Stimulated activated CD8-positive, alpha-beta memory T cell treated with anti-CD3 and anti-CD28 coated beads, Interleukin-12 subunit alpha, Interleukin-12 subunit beta, amount 100 ng/mL, for 24 hours (primary cell): ENCODE results near the gene SRSF9.
"Not testable (repeated sequence)": the region's sequence is repeated elsewhere in the genome, so short reads cannot be mapped to it uniquely, and the experiment has no call there.

Experiments used
- DNase-seq: peaks from one replicate; pipeline ENCODE4 v3.0.0-alpha.2; 2020; ENCODE audit errors: extremely low read depth

Gene SRSF9, protein sequence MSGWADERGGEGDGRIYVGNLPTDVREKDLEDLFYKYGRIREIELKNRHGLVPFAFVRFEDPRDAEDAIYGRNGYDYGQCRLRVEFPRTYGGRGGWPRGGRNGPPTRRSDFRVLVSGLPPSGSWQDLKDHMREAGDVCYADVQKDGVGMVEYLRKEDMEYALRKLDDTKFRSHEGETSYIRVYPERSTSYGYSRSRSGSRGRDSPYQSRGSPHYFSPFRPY

DNA sequence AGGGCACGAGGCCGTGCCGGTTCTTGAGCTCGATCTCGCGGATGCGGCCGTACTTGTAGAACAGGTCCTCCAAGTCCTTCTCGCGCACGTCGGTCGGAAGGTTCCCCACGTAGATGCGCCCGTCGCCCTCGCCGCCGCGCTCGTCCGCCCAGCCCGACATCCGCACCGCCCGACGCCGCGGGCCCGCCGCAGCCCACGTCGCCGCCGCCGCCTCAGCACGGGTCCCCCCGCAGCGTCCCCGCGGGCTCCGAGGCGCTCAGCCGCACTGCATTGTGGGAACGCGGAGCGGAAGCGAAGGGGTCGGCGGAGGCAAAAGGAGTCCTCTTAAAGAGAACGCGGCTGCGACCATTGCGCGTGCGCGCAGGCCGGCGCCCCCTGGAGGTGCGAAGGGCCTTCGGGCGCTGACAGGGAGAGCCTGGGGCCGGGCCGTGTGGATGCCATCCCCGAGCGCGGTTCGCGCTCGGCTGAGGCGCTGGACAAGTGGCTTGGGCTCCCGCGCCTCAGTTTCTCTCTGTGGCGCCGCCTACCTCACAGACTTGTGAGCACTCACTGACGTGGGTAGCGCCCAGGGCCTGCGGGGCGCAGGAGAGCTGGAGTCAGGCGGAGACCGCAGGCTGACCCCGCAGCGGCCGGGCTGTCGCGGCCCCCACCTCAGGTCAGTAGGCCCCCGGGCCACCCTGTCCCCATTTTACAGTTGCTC lies at the start of gene SRSF9:
Gene SRSF9, minus strand, starts transcription at position 299 of the 700 bp plus-strand sequence. Its CDS starts 139 bp downstream, at position 160.
- DNase-seq, result peak; percentile 92

DNA sequence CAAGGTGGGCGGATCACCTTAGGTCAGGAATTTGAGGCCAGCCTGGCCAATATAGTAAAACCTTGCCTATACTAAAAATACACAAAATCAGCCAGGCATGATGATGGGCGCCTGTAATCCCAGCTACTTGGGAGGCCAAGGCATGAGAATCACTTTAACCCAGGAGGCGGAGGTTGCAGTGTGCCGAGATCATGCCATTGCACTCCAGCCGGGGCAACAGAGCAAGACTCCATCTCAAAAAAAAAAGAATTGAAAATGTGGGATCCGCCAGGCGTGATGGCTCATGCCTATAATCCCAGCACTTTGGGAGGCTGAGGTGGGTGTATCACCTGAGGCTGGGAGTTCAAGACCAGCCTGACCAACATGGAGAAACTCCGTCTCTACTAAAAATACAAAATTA lies 49.8 kb upstream of the SRSF9 start:
- not testable (repeated sequence) for DNase-seq

DNA sequence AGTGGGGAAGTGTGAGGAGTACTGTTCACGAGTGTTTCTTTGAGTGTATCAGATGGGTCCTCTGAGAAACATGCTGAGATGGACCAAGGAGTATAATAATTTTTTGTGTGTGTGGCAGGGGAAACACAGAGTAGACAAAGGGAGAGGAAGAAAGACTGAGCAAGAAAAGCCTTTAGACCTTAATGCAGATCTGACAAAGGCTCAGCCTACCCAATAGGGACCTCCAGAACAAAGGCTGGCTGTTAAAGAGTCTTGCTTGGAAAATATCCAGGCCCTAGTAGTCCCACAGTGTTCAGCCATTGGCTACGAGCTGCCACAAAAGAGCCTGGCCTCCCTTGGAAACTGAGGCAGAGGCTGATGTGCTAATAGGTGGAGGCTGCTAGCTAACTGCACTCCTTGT lies 45.9 kb upstream of the SRSF9 start:
- DNase-seq, result no peak

DNA sequence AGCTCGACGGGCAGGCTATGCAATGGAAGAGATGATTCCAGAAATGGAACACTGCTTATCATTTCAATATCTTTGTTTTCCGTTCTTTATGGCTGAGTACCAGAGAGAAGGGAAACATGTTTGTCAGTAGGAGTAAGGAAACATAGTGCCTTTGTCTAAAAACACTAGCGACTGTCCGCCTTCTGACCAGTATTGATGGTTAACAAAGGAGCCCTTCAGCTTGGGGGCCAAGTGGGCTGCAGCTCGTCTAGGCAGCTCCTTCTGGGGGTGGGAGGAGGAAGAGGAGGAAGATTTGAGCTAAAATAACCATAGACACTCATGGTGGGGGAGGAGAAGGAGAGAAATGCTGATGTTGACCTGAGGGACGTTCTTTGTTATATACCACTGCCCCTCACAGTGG lies 44.5 kb upstream of the SRSF9 start:
- DNase-seq, result no peak

DNA sequence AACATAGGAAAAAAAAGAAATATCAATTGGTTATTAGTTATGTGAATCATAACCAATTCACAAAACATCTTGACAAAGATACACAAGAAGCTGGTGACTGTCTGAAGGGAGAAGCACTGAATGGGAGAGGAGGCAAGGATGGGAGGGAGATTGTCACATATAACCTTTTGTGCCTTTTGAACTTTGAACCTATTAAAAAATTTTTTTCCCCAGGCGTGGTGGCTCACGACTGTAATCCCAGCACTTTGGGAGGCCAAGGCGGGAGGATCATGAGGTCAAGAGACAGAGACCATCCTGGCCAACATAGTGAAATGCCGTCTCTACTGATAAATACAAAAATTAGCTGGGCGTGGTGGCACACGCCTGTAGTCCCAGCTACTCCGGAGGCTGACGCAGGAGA lies 39.0 kb upstream of the SRSF9 start:
- DNase-seq, result no peak

DNA sequence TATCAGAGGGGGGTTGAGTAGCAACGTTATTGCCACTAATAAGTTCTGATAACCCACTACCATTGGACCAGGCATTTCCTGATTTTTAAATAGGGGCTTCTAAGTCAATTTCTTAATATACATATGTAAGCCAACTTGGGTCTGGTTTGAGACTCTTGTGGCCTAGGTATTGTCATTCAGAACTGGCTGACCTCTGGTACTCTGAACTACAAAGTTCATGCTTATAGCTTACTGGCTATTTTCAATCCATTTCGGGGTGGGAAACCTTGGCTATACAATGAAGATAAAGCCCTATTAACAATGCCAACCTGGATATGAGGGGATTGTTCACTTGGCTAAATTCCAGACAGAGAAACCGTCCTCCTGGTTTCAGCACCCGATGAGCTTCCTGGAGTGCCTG lies 35.0 kb upstream of the SRSF9 start:
- no peak for DNase-seq

DNA sequence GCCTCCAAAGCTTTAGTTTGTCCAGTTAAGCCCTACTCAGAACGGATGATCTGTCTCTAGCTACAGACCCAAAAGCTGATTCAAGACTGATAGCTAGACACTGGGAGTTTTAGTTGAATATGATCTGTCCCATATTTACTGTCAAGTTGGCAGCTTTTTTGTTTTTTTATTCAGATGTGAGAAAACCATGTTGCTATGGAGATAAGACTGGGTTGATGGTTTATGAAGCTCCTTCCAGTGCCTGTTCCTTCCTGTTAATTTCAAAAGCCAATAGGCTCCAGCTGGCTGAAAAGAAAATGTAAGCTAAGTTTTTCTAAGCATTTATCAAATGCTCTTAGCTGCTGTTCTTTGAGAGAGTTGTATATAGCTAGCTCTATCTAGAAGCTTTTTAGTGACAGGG lies 31.0 kb upstream of the SRSF9 start:
- no peak for DNase-seq

DNA sequence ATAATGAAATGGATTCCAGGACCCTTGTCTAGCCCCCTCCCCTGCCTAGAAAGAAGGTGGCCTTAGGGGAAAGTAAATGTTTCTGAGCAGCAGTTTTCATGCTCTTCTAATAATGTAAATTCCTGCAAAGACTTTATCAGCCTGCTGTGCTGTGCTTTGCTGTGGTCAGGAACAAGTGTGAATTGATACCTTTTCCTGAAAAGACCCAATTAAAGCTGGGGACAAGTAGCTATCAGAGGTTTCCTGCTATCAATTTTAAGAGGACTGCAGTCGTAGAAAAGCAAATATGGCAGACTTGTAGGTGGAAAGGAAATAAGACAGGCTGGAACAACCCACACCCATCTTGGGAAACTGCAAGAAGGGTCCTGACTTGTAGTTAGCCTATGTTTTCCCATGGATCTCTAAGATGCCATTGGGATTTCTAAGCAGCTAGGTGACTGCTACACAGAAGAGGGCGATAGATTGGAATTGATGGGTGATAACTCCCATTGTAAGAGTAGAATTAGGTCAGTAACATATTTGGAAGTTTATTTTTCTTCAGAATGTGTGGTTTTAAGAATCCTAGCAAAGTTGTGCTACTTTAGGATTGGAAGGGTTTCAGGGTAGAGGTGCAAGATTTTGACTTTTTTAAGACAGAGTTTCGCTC lies 29.4 kb upstream of the SRSF9 start:
- DNase-seq, result no peak

DNA sequence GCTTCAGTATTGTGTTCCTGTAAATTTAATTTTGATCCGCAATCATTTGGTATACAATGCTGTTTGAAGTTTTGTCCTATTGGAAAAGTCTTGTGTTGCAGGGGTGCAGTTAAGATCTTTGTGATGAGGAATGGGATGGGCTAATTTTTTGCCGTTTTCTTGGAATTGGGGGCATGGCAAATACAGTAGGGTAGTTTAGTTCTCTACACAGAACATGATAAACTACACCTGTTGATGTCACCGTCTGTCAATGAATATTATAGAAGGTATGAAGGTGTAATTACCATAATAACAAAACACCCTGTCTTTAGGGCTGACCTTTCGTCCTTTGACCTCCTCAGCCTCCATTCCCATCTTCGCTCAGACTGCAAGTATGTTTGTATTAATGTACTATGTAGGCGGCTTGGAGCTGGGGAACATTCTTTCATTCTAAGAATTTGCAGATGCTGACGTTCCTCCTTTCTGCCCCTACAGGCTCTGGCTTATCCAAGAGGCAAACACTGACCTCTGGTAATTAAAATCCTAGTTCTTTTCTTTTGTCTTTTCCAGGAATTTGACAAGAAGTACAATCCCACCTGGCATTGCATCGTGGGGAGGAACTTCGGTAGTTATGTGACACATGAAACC lies 28.1 kb upstream of the SRSF9 start:
- no peak for DNase-seq

DNA sequence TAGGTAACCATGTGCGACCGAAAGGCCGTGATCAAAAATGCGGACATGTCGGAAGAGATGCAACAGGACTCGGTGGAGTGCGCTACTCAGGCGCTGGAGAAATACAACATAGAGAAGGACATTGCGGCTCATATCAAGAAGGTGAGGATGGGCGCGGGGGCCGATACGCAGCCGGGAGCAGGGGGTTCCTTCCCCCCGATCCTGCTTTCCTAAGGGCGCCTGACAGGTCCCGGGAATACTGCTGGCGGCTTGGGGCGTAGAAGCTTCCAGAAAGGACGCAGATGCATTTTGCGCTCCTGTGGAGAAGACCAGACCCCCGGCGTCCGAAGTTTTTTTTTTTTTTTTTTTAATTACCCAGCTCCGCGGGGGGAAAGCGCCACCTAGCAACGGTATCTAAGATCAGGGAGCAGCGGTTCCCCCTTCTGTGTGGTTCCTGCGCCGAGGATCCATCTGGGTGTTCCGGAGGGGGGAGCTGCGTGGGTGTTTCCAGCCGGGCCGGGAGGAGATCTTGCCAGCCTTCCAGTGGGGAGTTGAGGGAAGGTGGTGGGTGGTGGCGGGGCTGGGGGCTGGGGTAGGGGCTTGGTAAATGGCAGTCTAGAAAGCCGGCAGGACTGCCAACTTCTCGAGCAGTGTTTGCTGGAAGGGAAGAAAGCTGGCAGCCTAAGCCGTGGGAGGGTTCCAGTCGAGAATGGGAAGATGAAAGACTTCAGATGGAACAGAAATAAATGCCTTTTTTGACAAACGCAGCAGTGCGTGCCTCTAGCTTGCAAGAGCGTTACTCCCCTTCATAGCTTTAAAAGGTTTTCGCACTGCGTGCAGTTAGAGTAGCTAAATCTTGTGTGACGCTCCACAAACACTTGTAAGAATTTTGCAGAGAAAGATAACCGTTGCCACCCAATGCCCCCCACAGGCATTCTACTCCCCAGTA lies 27.1 kb upstream of the SRSF9 start:
- no peak for DNase-seq

DNA sequence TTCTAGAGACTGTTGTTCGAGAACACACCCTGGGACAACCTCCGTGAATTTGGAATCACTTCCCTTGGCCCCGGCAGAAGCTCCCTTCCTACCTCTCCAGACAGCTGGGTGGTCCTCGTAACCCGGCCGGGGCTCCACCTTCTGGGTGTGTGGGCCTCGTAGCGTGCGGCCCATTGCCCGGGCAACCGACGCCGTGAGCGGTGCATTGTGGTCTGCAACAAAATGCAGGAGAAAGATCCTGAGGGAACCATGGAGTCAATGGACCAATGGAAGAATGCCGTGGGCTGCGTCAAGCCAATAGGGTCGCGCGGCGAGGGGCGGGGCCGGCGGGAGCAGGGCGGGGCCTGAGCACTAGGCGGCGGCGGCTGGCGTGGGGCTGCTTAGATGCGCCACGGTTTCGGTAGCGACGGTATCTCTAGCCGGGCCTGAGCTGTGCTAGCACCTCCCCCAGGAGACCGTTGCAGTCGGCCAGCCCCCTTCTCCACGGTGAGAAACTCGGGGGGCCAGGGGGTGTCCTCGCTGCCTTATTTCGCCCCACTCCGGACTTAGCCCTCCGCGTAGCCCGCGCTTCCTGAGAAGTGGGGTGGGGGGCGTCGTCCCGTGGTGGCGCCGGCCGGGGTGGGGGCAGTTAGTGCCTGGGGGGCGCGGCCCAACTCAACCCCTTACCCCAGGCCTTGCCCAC lies 26.3 kb upstream of the SRSF9 start, which contains the start of gene DYNLL1:
Gene DYNLL1, plus strand, starts transcription at position 383 of the 682 bp plus-strand sequence. CDS start 309 bp downstream, outside the sequence.
- peak; percentile 92 for DNase-seq

DNA sequence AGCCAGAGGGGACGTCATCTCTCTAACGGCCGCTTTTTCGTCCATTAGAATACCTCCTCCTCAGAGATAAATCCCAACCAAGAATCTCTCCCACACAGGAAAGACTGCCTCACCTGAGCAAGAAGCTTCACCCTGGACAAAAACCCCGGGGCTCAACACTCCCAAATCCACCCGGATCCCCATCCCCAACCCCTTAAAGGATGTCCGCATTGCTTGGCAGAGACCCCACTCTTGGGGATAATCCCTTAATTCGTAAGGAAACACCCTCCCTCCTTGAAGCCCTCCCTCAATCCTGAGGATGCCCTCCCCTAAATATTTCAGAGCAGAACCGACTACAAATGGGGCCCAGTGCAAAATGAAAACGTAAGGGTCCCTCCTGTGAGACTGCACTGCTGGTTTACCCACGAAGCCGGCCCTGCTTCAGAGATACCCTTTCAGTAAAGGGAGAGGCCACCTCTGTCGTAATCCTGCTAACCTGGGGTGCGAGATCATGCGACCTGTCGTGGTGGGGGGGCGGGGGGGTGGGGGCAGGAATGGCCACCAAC lies 25.7 kb upstream of the SRSF9 start:
- DNase-seq, result no peak

DNA sequence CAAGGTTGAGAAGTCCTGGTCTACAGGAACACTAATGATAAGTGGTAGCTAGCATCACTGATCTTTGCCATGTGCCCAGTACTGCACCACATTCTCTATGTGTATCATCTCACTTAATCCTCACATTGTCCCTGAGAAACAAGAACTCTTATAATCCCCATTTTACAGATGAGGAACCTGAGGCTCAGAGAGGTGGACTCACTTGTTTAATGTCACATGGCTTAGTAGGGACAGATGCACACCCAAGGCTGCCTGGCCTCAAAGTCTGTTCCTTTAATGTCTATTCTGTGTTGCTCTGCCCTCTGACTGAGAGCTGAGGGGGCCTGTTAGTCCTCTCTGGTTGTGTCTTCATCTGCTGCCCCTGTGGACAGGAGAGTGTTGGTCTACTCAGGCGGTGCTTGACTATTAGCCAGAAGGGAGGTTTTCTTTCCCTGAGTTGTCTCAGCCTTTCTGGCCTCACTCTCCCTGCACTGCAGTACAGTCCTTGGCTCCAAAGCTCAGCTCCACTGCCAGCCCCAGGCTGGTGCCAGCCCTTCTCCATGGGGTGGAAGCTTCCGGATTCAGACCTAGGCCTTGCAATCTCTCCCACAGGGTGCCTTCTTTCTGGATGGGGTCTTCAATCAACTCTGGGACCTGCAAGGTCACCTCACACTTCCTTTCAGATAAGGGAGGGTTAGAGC lies 21.4 kb upstream of the SRSF9 start:
- DNase-seq, result no peak

DNA sequence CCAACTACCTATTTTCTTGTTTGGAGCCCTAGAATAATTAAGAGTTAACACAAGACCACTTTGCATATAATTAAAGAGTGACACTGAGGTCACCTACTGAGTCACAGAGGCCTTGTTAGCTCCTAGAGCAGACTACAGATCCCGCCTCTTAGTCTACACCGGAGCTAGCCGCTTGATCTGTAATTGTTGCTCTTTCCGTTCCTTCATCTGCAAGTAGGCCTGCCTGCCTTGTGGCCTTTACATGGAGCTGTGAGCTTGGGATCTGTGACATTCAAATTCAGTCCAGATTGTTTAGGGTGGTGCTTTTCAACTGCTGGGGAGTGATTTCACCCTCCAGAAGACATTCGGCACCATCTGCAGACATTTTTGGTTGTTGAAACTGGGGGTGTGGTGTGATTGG lies 20.8 kb upstream of the SRSF9 start:
- no peak for DNase-seq

DNA sequence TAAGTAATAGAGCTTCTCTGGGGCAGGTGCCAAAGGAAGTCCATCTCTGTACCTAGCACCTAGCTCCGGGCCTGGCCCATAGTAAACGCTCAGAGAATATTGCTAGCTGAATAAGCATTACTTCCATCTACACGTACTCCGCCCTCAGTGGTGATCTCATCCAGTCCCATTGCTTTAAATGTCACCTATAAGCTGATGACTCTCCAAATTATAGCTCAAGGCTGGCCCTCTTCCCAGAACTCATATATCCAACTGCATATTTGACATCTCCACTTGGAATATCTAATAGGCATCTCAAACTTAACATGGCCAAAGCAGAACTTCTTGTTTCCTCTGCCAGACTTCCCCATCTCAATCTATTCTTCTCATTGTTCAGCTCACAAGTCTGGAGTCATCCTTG lies 19.5 kb upstream of the SRSF9 start:
- no peak for DNase-seq

DNA sequence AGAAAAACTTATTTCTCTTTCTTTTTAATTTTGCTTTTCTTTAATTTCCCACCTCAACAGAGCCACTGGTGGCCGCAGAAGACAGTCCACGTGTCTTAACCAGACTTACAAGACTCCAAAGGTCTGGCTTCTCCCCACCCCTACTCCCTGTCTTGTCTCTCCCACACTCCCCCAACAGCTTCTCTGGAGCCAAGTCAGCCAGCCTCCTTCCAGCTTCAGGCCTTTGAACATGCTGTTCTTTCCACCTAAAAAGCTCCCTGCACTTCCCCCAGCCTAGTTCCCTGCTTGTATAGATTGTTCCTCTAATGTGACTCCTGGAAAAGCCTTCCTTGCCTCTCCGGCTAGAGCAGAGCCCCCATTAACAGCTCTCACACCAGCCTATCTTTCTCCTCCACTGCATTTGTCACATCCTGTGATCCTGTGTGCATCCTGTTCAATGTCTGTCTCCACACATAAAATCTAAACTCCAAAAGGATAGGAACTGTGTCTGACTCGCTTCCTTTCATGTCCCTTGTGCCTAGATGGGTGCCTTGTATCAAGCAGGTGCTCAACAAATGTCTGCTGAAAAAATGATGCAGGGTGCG lies 18.6 kb upstream of the SRSF9 start:
- no peak for DNase-seq

DNA sequence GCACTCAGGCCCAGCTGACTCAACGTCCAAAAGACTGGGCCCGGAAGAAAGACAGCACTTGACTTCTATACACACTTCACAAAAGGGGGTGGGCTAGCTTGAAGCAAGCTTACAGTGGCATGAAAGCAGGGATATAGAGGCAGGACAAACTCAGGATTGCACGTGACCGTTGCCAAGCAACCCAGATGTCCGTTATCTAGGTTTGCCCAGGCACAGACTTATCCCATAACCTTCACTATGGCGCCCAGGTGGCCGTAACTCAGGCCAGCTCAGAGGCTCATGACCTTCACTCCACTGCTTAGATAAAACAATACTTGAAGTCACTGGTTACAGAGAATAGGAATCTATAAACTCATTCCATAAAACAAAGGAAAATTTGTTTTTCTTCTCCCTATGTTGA lies 18.0 kb upstream of the SRSF9 start:
- not testable (repeated sequence) for DNase-seq

DNA sequence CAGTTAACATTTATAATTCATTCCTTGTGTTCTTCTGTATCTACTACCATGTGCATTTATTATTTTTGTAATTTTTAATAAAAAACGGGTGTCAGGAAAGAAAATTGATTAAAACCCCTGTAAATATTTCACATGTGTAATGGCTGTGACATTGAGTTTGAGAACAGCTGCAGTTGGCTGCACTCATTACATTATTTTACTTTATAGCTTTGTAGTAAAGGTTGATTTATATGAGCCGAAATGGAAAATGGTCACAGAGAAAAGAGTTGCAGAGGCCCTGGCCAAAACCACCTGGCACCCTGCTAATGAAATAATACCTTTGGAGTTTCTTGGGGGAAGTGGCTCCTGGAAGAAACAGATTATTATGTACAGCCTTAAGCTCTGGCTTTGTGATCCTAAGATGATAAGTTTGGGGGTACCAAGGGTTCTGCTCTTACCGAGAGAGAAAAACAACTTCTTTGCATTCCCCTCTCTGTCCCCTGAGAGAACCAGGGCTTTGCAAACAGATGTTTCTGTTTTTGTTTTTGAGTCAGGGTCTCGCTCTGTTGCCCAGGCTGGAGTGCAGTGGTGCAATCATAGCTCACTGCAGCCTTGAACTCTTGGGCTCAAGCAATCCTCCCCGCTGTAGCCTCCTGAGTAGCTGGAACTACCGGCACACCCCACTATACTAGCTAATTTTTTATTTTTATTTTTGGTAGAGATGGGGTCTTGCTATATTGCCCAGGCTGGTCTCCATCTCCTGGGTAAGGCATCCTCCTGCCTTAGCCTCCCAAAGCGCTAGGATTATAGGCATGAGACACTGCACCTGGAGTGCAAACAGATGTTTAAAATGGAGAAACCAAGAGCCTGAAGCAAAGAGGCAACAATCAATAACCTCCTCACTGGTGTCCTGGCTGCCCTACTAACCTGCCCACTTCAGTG lies 16.7 kb upstream of the SRSF9 start:
- DNase-seq, result no peak

DNA sequence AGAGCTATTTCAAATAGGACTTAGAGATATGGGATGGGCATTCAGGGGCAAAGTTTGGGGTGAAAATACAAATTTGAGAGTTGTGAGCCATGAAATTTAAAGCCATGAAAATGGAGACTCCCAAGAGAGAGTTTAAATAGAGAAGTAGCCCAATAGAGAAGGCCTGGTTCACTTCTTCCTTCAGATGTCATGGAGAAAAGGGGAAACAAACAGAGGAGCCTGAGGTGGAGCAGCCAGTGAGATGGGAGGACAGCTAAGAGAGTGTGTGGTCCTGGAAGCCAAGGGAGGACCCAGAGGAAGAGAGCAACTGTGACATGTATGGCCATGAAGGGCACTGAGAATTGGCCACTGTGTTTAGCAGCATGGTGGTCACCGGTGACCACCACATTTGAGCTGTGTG lies 14.1 kb upstream of the SRSF9 start:
- DNase-seq, result no peak
